Measurements from ENCODE around the gene NDFIP2.
A peak's percentile ranks its signal among the peaks of the same experiment; 100 is the strongest.

Gene NDFIP2

GRCh38 chr13:79582896-79583295 lies 101.9 kb downstream of the NDFIP2 start:
- TF ChIP-seq, protein P1, sequence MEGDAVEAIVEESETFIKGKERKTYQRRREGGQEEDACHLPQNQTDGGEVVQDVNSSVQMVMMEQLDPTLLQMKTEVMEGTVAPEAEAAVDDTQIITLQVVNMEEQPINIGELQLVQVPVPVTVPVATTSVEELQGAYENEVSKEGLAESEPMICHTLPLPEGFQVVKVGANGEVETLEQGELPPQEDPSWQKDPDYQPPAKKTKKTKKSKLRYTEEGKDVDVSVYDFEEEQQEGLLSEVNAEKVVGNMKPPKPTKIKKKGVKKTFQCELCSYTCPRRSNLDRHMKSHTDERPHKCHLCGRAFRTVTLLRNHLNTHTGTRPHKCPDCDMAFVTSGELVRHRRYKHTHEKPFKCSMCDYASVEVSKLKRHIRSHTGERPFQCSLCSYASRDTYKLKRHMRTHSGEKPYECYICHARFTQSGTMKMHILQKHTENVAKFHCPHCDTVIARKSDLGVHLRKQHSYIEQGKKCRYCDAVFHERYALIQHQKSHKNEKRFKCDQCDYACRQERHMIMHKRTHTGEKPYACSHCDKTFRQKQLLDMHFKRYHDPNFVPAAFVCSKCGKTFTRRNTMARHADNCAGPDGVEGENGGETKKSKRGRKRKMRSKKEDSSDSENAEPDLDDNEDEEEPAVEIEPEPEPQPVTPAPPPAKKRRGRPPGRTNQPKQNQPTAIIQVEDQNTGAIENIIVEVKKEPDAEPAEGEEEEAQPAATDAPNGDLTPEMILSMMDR (IDR thresholded peaks at IDR 0.05; ENCODE audit: insufficient read depth, low read length, poor library complexity, severe bottlenecking): no peak
- no peak for TF ChIP-seq EZH2phosphoT487 (conservative IDR thresholded peaks at IDR 0.05; ENCODE audit: low read length)
- no peaks in the 10 kb centered on the region for H3F3A ChIP-seq (ENCODE audit: insufficient read depth)
- no peaks in the 10 kb centered on the region for H3K36me3 ChIP-seq (ENCODE audit: low read length)
- no peaks in the 10 kb centered on the region for H3K79me2 ChIP-seq (ENCODE audit: insufficient read depth, low read length)
- no peak overlapping the region for H3K9ac ChIP-seq (ENCODE audit: low read length)
- no peaks in the 10 kb centered on the region for H3K27me3 ChIP-seq (ENCODE audit: low read length)
- H4K20me1 ChIP-seq (ENCODE audit: low read depth, low read length): no peaks in the 10 kb centered on the region
- no peak overlapping the region for H2AFZ ChIP-seq (ENCODE audit: low read depth, low read length, severe bottlenecking)
- H3K27ac ChIP-seq (ENCODE audit: low read depth, low read length): no peak overlapping the region
- 0 out of 2 replicates have a peak, but pooled peaks cover 3% of the 10 kb centered on the region for H3K9me2 ChIP-seq (replicated peaks; ENCODE audit: insufficient read depth, low read length)
- no peak overlapping the region for H3K4me2 ChIP-seq (ENCODE audit: low read depth, low read length, poor library complexity, severe bottlenecking)
- H3K9me3 ChIP-seq (ENCODE audit: insufficient read depth, low read length): no peaks in the 10 kb centered on the region
- no peak overlapping the region for H3K4me3 ChIP-seq (ENCODE audit: insufficient read depth, low read length, poor library complexity, severe bottlenecking)

DNA sequence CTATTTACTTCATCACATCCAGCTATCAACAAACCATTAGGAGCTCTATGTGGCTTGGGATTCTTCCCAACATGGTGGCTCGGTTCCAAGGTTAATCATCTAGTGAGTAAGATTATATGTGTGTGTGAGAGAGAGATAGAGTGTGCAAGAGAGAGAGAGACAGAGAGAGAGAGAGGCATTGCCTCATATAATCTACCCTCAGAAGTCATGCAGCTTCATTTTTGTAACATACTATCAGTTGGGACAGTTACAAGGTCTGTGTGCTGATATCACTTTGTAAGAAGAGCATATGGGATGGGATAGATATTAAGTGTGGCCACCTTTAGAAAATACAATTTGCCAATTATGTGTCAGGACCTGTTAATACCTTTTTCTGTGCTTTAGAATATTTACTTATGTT lies 104.1 kb downstream of the NDFIP2 start:
- Histone ChIP-seq H4K20me1 (ENCODE audit: low read depth, low read length) (no peaks in the 10 kb centered on the region), H2AFZ (ENCODE audit: low read depth, low read length, severe bottlenecking) (no peak overlapping the region), H3K9me2 (replicated peaks; ENCODE audit: insufficient read depth, low read length) (0 out of 2 replicates have a peak, but pooled peaks cover 3% of the 10 kb centered on the region), H3K36me3 (ENCODE audit: low read length) (no peaks in the 10 kb centered on the region), H3K79me2 (ENCODE audit: insufficient read depth, low read length) (no peaks in the 10 kb centered on the region), H3K9ac (ENCODE audit: low read length) (no peak overlapping the region), H3K4me2 (ENCODE audit: low read depth, low read length, poor library complexity, severe bottlenecking) (no peak overlapping the region), H3K4me3 (ENCODE audit: insufficient read depth, low read length, poor library complexity, severe bottlenecking) (no peak overlapping the region), H3K9me3 (ENCODE audit: insufficient read depth, low read length) (no peaks in the 10 kb centered on the region), H3K27ac (ENCODE audit: low read depth, low read length) (no peak overlapping the region), H3K27me3 (ENCODE audit: low read length) (no peaks in the 10 kb centered on the region), H3F3A (ENCODE audit: insufficient read depth) (no peaks in the 10 kb centered on the region)
- TF ChIP-seq, protein P1 (IDR thresholded peaks at IDR 0.05; ENCODE audit: insufficient read depth, low read length, poor library complexity, severe bottlenecking): no peak
- TF ChIP-seq EZH2phosphoT487 (conservative IDR thresholded peaks at IDR 0.05; ENCODE audit: low read length): no peak

- no peak overlapping the region for H3K9ac ChIP-seq (ENCODE audit: low read length)
- H3K9me3 ChIP-seq (ENCODE audit: insufficient read depth, low read length): no peaks in the 10 kb centered on the region
- H3K36me3 ChIP-seq (ENCODE audit: low read length): no peaks in the 10 kb centered on the region
- H4K20me1 ChIP-seq (ENCODE audit: low read depth, low read length): no peaks in the 10 kb centered on the region
- H3F3A ChIP-seq (ENCODE audit: insufficient read depth): no peaks in the 10 kb centered on the region
- no peaks in the 10 kb centered on the region for H3K27me3 ChIP-seq (ENCODE audit: low read length)
- H3K4me3 ChIP-seq (ENCODE audit: insufficient read depth, low read length, poor library complexity, severe bottlenecking): no peak overlapping the region
- no peak overlapping the region for H3K27ac ChIP-seq (ENCODE audit: low read depth, low read length)
- 0 out of 2 replicates have a peak, but pooled peaks cover 3% of the 10 kb centered on the region for H3K9me2 ChIP-seq (replicated peaks; ENCODE audit: insufficient read depth, low read length)
- TF ChIP-seq, protein P1 (IDR thresholded peaks at IDR 0.05; ENCODE audit: insufficient read depth, low read length, poor library complexity, severe bottlenecking): no peak
- TF ChIP-seq EZH2phosphoT487 (conservative IDR thresholded peaks at IDR 0.05; ENCODE audit: low read length): no peak
- H2AFZ ChIP-seq (ENCODE audit: low read depth, low read length, severe bottlenecking): no peak overlapping the region
- H3K4me2 ChIP-seq (ENCODE audit: low read depth, low read length, poor library complexity, severe bottlenecking): peak overlapping the region; percentile 25
- H3K79me2 ChIP-seq (ENCODE audit: insufficient read depth, low read length): no peaks in the 10 kb centered on the region
Observed at GRCh38 chr13:79589603-79590393, 108.8 kb downstream of the NDFIP2 start.
